Hepatocyte (in vitro differentiated cells): ENCODE results near the gene OR52W1. TPM values are rescaled to one million over a fixed set of nuclear protein-coding genes. Genes with fewer than 3 reads are reported as not detected.

Experiments used
- DNase-seq: peaks from one replicate; pipeline ENCODE4 v3.0.0-alpha.2; 2016; ENCODE audit warnings: low spot score
- H2AFZ ChIP-seq: fragments of 200-600 bp; sonication (generic); 2 replicates; pipeline ENCODE4 v1.6.0; 2016; ENCODE audit warnings: antibody characterized with exemption, mild to moderate bottlenecking
- H3K27ac ChIP-seq: fragments of 200-600 bp; sonication (generic); 2 replicates; pipeline ENCODE4 v1.5.1; 2016; ENCODE audit warnings: mild to moderate bottlenecking
- H3K27me3 ChIP-seq: fragments of 200-600 bp; sonication (generic); 2 replicates; pipeline ENCODE4 v1.6.1; 2016
- H3K36me3 ChIP-seq: fragments of 200-600 bp; sonication (generic); replicated peaks from 2 replicates; pipeline ENCODE4 v1.5.1; 2016; ENCODE audit warnings: low read depth; ENCODE audit not compliant: insufficient read depth
- H3K4me1 ChIP-seq: fragments of 200-600 bp; sonication (generic); 2 replicates; pipeline ENCODE4 v1.5.1; 2016; ENCODE audit warnings: mild to moderate bottlenecking, moderate library complexity; ENCODE audit not compliant: insufficient read depth
- H3K4me2 ChIP-seq: fragments of 200-600 bp; sonication (generic); 2 replicates; pipeline ENCODE4 v1.6.0; 2016
- H3K4me3 ChIP-seq: fragments of 200-600 bp; sonication (generic); 2 replicates; pipeline ENCODE4 v1.5.1; 2016; ENCODE audit warnings: mild to moderate bottlenecking
- H3K79me2 ChIP-seq: fragments of 200-600 bp; sonication (generic); 2 replicates; pipeline ENCODE4 v1.6.0; 2017; ENCODE audit warnings: mild to moderate bottlenecking
- H3K9me2 ChIP-seq: fragments of 200-600 bp; sonication (generic); replicated peaks from 2 replicates; pipeline ENCODE4 v1.6.0; 2017; ENCODE audit warnings: mild to moderate bottlenecking; ENCODE audit not compliant: insufficient read depth
- H3K9me3 ChIP-seq: fragments of 200-600 bp; sonication (generic); 2 replicates; pipeline ENCODE4 v1.5.1; 2016; ENCODE audit warnings: low read depth, mild to moderate bottlenecking
- H4K20me1 ChIP-seq: fragments of 200-600 bp; sonication (generic); 2 replicates; pipeline ENCODE4 v1.6.0; 2016; ENCODE audit warnings: mild to moderate bottlenecking; ENCODE audit not compliant: insufficient read depth, poor library complexity, severe bottlenecking
- EZH2 ChIP-seq: fragments of 200-600 bp; sonication (generic); IDR thresholded peaks from 2 replicates; pipeline ENCODE4 v1.6.1; 2016; ENCODE audit warnings: antibody characterized with exemption, mild to moderate bottlenecking, borderline replicate concordance
- EZH2phosphoT487 ChIP-seq: fragments of 200-600 bp; sonication (generic); IDR thresholded peaks from one replicate; pipeline ENCODE4 v1.6.1; 2018; ENCODE audit warnings: antibody characterized with exemption, mild to moderate bottlenecking, low read depth, moderate library complexity; ENCODE audit not compliant: unreplicated experiment, severe bottlenecking
- WGBS: methylation state at CpG from one replicate; pipeline ENCODE4 v1.1.6; 2016; ENCODE audit warnings: low lambda C conversion rate; ENCODE audit errors: missing lambda C conversion rate; 5-methylcytosine and 5-hydroxymethylcytosine counted together
- polyA plus RNA-seq: library from polyadenylated mRNA; unstranded; fragments of >200 nt; fragmentation: Nextera tagmentation; extraction: Ambion mirVana; gene quantifications from 2 replicates; pipeline ENCODE4 v1.2.1, GENCODE V29; 2016
- total RNA-seq: library from RNA; depleted of rRNA; stranded (reverse); fragments of >200 nt; gene quantifications from 2 replicates; pipeline ENCODE4 v1.2.3, GENCODE V29; 2014
- TF ChIP-seq, protein P1 (sequence below): fragments of 200-600 bp; sonication (generic); IDR thresholded peaks from 2 replicates; pipeline ENCODE4 v1.5.1; 2016; ENCODE audit warnings: antibody characterized with exemption, mild to moderate bottlenecking; ENCODE audit not compliant: poor library complexity

OR52W1 gene
- total and polyA plus RNA-seq, 2 experiments from 2014 or later = not detected

DNA sequence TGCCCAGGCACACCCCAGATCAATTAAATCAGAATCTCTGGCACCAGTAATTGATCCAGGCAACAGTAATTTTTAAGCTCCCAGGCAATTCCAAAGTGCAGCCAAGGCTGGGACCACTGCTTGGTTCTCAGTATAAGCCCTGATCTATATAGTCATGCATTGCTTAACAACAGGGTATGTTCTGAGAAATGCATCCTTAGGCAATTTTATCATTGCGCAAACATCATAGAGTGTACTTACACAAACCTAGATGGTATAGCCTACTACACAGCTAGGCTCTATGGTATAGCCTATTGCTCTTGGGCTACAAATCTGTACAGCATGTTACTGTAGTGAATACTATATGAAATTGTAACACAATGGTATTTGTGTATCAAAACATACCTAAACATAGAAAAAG lies 5.7 kb downstream of the OR52W1 start:
- Histone ChIP-seq H3K4me1 (no peaks in the 10 kb centered on the region), H2AFZ (no peak overlapping the region), H3K27me3 (no peaks in the 10 kb centered on the region), H3K4me2 (no peak overlapping the region), H4K20me1 (no peaks in the 10 kb centered on the region), H3K27ac (no peak overlapping the region), H3K9me2 (no peaks in the 10 kb centered on the region), H3K9me3 (no peaks in the 10 kb centered on the region), H3K36me3 (no peaks in the 10 kb centered on the region), H3K4me3 (no peak overlapping the region), H3K79me2 (no peaks in the 10 kb centered on the region)
- TF ChIP-seq, protein P1, sequence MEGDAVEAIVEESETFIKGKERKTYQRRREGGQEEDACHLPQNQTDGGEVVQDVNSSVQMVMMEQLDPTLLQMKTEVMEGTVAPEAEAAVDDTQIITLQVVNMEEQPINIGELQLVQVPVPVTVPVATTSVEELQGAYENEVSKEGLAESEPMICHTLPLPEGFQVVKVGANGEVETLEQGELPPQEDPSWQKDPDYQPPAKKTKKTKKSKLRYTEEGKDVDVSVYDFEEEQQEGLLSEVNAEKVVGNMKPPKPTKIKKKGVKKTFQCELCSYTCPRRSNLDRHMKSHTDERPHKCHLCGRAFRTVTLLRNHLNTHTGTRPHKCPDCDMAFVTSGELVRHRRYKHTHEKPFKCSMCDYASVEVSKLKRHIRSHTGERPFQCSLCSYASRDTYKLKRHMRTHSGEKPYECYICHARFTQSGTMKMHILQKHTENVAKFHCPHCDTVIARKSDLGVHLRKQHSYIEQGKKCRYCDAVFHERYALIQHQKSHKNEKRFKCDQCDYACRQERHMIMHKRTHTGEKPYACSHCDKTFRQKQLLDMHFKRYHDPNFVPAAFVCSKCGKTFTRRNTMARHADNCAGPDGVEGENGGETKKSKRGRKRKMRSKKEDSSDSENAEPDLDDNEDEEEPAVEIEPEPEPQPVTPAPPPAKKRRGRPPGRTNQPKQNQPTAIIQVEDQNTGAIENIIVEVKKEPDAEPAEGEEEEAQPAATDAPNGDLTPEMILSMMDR = no peak
- TF ChIP-seq EZH2phosphoT487 = no peak
- no peak for TF ChIP-seq EZH2
- DNase-seq = no peak
- WGBS = 100% methylated on average over 1 of the region's 1 CpG

DNA sequence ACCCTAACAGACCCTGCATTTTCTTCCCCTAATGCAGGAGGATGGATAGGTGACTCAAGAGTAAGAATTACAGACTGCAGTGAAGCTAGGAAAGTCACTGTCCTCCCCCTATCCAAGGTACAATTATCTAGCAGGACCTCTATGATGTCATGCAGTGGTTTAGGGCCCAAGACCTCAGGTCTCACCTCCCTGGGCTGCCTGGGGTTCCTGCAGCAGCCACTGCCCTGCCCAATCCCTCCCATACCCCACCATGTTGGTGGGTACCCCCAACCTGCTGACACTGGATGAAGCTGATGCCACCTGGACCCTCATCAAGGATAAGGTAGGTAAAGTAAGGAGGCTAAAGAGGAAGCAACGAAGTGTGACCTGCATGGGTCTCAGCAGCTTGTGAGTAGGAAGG lies 6.3 kb downstream of the OR52W1 start, which contains the start of gene C11orf42:
TSS of gene C11orf42 (plus strand) at position 192 of the 400 bp plus-strand sequence. CDS start at position 251, 59 bp downstream.
- Histone ChIP-seq H3K36me3 (no peaks in the 10 kb centered on the region), H3K27ac (no peak within 1 kb of the TSS)
- no peak for TF ChIP-seq EZH2
- TF ChIP-seq, protein P1 = no peak
- no peak for TF ChIP-seq EZH2phosphoT487

DNA sequence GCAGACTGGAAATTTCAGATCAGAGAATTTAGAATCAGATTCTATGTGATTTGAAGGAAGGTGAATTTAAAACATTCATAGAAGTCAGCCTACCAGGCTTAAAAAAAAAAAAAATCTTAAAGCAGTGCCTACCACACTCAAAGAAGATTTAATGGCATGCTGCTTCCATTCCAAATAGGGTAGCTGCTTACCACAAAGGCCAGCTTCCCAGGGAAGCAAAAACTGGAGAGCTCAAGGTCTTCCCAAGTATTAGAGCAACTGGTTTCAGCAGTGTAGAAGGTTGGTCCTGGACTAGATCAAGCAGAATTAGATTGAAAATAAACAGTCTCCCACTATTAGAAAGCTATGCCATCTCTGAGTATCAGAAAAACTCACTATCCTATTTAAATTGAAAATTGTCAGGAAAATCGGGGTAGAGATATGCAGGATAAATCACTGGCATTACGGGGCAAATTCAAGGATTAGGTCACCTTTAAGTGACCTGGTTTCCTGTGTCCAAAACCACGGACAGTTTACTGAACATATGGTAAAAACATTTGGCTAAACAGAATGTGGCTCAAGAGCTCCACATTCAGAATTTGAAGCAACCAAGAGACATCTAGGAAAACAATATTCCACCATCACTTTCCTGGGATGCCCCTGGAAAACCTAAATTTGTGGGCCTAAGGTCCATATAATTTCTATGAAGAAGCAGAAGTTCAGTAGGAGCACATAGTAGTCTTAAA lies 7.6 kb downstream of the OR52W1 start:
- DNase-seq = no peak
- H4K20me1 ChIP-seq = no peaks in the 10 kb centered on the region
- no peaks in the 10 kb centered on the region for H3K79me2 ChIP-seq
- no peaks in the 10 kb centered on the region for H3K36me3 ChIP-seq
- H3K9me3 ChIP-seq = no peaks in the 10 kb centered on the region
- H3K27me3 ChIP-seq = no peaks in the 10 kb centered on the region
- H3K9me2 ChIP-seq = no peaks in the 10 kb centered on the region
- WGBS = 86% methylated on average over 3 of the region's 3 CpGs
- H2AFZ ChIP-seq = no peak overlapping the region
- no peaks in the 10 kb centered on the region for H3K4me1 ChIP-seq
- H3K4me3 ChIP-seq = no peak overlapping the region
- H3K27ac ChIP-seq = no peak overlapping the region
- TF ChIP-seq, protein P1 = no peak
- no peak for TF ChIP-seq EZH2phosphoT487
- TF ChIP-seq EZH2 = no peak
- no peak overlapping the region for H3K4me2 ChIP-seq

More for the DNA sequence above, 6.3 kb downstream of the OR52W1 start, which contains the start of gene C11orf42:
- Histone ChIP-seq H3K4me2 (no peak within 1 kb of the TSS), H3K27me3 (no peaks in the 10 kb centered on the region), H2AFZ (no peak within 1 kb of the TSS), H3K4me3 (no peak within 1 kb of the TSS), H4K20me1 (no peaks in the 10 kb centered on the region), H3K79me2 (no peaks in the 10 kb centered on the region), H3K9me2 (no peaks in the 10 kb centered on the region), H3K4me1 (no peaks in the 10 kb centered on the region), H3K9me3 (no peaks in the 10 kb centered on the region)
- WGBS = 95% methylated on average over 1 of the region's 1 CpG
- no peak for DNase-seq
